Renal cortical epithelial cell (primary cell): Measurements from ENCODE around the gene CLK2. TPM values are rescaled to one million over a fixed set of nuclear protein-coding genes. Genes with fewer than 3 reads are reported as not detected.
"Not testable (repeated sequence)": the region's sequence is repeated elsewhere in the genome, so short reads cannot be mapped to it uniquely, and the experiment has no call there.

Experiments
- DNase-seq: peaks from one replicate; pipeline ENCODE4 v3.0.0-alpha.2; 2011; ENCODE audit warnings: low read depth
- total RNA-seq: library from RNA; depleted of rRNA; stranded (reverse); fragments of >200 nt; gene quantifications from 2 replicates; pipeline ENCODE4 v1.2.3, GENCODE V29; 2014

CLK2 gene
- total RNA-seq, 1 donor from 2014 or later, result 33.1 TPM

DNA sequence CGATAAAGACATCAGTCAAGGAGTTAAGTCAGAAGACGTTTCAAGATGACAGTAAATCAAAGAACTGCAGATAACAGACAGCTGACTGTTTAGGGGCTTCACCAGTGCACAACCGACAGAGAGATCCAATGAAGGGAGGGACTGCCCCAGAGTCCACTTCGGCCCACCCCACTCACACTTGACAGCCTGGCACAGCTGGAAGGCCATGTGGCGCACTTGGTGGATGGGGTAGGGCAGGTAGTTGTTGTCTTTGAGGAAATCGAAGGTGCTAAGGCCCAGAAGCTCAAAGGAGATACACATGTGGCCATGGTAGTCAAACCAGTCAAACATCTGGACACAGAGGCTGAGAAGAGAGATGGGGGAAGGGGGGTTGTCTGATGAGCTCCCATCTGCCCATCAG lies 6.8 kb downstream of the CLK2 start:
- DNase-seq, result no peak

DNA sequence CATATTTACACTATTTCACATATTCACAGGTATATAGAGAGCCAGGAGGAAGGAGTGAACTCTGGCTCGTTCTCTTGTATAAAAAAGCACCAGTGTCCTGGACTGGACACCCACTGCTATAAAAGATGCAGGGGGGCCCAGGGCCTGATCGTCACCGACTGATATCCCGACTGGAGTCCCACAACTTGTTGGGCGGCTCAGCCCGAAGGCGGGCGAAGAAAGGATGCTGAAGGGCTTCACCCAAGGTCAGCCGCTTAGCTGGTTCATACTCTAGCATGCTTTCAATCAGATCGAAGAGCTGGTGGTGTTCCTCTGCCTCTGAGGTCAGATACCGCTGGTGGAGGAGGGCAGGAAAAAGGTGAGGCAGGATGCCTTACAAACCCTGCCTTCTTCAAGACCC lies 10.2 kb downstream of the CLK2 start:
- no peak for DNase-seq

DNA sequence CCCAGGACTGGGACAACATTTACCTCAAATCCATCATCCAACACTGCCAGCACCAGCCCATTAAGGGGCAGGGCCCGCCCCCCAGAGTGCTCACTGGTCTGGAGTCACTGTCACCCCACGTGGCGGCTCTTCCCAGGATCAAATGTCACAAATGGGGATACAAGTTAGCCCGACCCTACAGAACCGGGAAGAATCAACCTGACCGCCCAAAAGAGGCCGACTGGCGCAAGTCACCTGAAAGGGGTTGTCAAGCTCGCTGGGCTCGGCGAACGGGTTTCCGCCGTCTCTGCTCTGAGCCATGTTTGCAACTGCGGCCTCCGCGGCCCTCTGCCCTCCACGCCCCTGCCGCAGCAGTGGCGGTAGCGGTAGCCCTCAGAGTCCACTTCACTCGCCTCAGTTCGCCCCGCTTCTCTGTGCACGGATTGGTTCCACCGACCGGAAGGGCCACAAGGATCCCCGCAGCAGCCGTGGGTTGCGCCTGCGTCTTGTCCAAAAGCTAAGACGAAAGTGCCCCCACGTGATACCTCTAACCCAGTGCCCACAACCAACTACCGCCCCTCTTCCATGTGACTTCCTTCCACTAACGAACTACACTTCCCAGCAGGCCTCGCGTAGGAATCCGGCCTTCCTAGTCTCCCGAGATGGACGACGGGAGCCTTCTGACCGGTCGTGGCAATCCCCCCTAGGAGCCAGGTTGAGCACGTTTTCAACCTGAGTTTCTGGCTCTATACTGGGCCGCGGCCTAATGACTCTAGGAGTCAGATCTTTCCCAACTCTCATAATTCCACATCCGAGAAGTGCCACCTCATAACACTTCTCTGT lies 11.2 kb downstream of the CLK2 start, which contains the start of gene SCAMP3:
TSS of gene SCAMP3 (minus strand) at position 509 of the 822 bp plus-strand sequence. CDS start at position 300, 209 bp downstream.
- peak; percentile 98 for DNase-seq

DNA sequence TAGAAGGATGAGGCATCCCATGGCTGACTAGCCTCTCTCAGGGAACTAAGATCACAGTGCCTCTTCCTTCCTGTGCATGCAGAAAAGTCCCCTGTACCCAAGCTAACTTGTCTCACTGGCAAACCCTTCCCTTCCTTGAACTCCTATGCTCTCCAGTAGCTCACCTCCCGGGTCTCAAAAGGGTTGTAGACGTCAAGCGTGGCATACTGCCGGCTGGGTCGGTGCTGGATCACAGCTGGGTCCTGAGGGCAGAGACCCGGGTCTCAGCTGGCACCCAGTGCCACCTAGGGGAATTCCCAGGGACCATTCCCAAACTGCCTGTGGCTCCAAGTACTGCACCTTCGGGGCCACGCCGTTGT lies 11.8 kb downstream of the CLK2 start:
- no peak for DNase-seq

DNA sequence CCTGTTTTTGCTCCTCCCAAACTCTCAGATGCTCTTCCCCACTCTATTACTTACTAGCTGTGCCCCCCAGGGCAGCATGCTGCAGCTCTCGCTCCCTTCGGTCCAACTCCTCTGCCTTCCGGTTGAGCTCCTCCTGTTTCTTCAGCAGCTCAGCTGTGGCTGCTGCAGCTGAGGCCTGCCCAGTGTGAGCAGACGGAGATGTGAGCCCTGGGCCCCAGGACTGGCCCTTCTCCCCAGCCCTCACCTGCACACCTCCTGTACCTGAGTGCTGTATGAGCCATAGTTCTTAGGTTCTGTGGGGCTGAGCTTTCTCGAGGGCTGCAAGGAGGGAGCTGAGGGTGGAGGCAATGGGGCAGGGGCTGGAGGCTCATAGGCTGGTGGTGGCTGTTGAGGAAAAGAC lies 13.0 kb downstream of the CLK2 start:
- no peak for DNase-seq

DNA sequence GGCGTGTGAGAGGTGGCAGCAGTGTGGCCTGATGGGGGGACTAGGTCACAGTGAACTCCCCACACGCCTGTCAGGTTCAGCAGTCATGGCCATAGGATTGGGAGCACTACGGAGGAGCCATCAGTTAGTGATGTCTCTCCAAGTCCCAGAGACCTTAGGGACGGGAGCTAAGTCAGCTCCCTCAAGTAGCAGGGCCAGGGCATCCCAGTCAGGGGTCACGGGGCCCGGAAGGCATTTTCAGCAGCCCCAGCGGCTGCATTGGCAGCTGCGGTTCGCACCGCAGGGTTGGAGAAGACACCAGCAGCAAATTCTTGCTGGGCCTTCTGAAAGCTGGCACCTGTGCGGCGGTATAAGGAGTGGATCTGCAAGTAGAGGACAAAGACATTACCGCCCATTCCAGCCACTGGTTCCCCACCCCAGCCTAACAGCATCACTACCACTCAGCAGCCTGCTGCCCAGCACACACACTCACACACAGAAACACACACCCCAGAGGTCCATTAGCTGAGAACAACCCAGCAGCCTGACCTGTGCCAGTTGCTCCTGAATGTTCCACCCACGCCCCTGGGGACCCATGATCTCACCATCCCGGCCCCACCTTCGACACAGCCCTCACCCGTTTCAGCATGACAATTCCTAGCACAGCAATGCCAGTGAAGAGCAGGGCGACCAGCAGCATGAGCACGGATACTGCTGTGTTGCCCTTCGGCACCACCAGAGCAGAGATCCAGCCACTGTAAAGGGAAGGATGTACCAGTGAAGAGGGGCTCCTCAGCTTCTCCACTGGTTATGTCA lies 17.0 kb downstream of the CLK2 start:
- DNase-seq, result no peak

DNA sequence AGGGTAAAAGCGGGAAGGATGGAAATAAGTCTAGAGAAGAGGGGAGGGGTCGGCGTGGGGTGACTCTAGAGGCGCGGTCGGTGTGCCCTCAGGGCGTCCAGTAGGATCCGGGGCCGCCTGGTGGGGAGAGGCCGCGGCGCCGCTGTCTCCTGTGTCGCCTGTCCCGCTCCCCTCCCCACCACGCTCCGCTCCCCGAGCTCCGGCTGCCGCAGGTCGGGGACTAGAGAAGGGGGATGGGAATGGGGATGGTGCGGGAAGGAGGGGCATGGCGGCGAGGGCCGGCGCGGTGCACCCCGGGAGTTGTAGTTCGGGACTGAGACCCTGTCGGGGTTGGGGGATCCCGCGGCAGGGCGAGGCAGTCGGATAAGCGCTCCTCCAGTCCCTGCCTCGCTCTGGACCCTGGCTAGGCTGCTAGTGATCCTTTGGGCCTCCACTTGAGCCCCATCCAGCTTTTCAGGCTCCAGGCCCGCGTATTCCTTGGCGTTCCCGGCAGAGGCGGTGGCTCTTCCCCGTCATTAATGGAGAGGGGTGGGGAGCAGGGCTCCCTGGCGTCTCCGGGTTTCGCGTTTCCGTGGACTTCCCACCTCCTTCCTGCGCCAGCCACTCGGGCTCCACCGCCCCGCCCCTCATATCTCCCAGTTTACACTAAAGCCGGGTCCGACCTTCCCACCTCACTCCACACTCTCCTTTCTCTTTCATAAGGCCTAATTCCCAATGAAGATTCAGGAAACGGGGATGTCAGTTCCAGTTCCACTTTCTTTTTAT lies 17.9 kb downstream of the CLK2 start, which contains the start of gene ENTREP3:
TSS of gene ENTREP3 (minus strand) at position 241 of the 765 bp plus-strand sequence. CDS start 606 bp downstream, outside the sequence.
- peak; percentile 48 for DNase-seq

DNA sequence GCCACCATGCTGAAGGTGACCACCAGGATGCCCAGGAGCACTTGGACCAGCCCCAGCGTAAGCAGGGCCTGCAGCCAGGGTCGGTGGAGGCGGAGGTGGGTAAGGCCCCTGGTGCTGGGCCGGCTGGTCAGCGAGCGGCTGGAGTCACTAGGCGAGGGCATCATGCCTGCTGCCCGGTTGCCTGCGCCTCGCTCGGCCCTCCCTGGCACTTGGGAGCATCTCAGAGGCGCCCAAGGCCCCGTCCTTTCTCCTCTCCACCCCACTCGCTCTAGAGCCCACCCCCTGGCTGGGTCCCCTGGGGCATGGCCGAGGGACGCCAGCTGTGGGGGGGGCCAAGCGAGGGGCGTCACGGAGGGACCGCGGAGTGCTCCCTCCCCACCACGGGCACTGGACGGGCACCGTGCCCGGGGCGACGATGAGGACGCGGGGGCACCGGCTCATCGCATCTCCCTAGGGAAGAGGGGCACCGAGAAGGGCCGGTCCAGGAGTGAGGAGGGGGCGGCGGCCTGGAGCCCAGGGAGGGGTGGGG lies 18.5 kb downstream of the CLK2 start:
- no peak for DNase-seq

DNA sequence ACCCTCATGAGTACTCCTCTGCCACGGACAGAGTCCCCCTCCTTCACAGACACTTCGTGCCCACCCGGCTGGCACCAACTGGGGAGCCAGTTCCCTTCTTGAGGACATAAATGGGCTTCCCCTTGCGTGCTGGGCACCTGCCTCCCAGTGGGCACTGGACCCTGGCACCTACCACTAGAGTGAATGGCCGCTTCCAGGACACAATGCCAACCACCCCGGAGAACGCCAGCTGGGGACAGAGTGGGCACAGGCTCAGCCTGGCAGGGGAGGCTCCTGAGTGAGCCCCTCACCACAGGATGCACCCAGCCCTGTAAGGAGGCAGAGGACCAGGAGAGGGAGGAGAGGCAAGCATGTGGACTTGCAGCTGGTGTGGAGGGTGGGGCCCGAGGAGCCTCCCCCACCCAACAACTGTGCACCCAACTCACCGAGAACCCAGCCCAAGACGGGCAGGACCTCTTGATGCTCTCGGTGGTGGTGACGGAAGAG lies 19.0 kb downstream of the CLK2 start:
- DNase-seq, result no peak

DNA sequence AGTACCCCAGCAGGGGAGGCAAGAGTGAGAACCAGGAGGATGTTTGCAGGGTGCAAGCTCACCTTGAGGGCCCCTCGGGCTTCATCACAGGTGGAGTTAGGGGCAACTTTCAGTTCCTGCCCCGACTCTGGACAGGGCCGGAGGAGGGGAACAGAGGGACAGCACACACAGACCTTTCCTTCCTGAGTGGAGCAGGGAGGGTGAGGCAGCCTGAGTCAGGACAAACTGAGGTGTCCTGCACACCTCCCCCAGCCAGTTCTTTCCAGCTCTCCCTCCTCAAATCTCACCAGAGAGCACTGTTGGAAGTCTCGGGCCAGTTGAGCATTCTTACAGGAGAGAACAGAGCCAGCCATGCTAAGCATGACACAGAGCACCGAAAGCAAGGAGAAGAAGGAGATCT lies 19.5 kb downstream of the CLK2 start:
- no peak for DNase-seq

DNA sequence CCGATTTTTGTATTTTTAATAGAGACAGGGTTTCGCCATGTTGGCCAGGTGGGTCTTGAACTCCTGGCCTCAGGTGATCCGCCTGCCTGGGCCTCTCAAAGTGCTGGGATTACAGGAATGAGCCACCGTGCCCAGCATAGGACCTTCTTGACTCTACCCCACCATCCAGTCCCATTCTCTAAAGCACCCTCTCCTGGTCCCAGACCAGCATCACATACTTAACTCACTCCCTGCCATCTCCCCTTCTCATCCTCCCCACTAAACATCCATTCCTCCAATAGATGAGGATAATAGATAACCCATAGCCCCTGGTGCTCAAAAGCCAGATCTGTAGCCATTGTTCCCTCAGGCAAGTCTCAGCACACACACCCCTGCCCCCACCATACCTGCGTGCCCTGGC lies 20.1 kb downstream of the CLK2 start:
- no peak for DNase-seq

DNA sequence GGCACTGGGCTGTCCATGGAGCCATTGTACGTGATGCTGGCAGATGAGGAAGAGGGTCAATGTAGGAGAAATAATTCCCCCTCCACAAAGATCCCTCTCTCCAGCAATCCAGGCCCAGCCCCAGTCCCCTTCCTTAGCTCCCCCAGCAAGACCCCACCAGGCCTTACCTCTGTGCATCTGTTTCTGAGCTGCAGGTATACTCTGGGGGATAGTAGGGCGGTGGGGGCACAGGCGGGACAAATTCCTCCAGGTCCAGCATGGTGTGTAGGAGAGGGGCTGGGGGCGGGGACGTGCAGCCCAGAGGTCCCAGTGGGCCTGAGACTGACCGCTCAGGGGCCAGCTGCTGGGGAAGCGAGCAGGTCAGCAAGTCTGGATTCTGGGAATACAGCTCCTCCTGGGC lies 21.7 kb downstream of the CLK2 start:
- no peak for DNase-seq

DNA sequence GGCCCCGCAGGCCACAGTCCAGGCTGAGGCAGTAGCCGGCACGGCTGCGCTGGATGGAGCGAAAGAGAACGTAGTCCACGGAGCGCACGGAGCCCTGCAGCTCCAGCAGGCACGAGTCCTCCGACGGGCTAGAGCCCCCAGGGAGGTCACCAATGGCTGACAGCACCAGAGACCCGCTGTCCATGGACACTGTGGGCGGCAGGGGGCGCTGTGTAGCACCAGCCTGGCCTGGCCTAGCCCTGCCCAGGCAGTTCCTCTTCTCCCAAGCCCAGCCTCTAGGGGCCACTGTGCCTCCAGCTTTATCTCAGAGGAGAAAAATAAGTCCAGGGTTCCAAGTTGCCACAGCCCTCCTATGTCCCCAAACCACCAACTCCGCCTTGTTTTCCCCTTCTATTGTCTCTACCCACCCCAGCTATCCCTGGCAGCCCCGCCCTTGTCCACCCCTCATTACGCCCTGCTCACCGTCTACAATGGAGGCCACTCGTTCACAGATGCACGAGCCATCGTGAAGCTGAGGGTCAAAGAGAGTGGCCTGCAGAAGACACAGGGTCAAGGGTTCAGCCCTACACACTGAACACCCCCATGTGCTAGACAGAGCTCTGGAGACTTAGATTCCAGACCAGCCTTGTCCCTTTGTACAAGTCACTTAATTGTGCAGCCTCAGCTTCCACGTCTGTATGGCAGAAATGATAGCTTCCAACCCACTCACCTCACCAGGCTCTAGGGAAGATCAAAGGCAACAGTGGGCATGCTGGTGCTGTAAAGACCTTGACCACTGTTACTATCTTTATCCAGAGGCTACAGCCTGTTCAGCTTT lies 22.5 kb downstream of the CLK2 start:
- peak; percentile 75 for DNase-seq

DNA sequence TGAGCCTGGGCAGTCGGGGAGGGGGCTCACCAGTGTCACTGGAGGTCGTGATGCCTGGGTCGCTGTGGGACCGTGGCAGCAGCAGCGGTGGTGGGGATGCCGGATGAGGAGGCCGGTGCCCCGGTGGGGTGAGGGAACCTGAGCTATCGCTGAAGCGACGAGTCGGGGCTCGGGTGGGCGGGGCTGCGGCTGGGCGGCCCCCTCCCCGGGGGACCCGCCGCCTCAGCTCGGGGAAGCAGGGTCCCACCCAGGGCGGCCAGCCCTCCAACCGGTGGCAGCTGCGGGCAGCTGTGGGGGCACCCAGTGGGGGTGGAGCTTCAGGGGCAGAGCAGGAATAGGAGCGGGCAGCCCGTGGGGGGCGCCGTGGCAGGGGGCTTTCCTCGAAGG lies 23.1 kb downstream of the CLK2 start:
- no peak for DNase-seq

DNA sequence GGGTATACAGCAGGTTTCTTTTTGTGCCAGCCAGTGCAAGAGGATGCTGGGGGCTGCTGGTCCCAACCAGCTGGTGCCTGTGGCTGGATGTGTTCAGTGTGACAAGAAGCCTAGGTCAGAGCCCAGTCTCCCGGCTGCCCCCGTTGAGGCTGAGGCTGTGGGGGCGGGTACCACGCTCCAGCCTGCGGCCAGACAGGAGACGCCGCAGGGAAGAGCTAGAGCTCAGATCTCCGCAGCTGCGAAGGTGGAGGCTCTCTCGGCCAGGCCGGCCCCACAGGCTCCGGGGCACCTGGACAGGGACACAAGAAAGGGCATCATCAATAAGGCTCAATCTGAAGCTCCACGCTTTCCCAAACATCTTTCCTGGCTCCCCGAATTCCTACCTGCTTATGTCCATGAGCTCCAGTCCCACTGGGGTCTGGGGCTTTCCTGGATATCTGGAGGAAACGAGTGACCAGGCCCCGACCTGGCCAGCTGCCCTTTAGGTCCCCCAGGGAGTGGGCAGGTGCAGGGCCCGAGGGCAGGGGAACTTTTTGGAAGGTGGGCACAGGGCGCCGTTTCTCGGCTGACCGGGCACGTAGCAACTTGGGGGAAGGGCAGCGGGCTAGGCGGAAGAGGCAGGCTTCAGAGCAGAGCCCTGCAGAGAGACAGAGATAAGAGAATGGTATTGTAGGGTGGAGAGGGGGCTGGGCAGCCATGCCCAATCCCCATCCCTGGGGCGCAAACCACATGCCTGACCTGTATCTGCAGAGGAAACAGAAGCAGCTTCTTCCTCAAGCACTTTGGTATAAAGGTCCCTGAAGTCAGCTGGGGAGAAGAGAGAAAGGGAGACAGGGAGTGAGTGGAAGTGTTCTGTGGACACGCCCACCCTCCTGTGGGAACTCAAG lies 25.4 kb downstream of the CLK2 start:
- DNase-seq, result no peak

DNA sequence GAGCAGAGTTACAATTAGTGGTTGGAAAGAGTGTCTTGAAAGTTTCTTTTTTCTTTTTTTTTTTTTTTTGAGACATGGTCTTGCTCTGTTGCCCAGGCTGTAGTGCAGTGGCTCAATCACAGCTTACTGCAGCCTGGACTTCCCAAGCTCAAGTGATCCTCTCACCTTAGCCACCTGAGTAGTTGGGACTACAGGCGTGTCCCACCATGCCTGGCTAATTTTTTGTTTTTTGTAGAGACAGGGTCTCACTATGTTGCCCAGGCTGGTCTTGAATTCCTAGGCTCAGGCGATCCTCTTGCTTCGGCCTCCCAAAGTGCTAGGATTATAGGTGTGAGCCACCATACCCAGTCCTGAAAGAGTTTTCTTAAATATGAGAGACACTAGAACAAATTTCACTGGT lies 26.5 kb downstream of the CLK2 start:
- not testable (repeated sequence) for DNase-seq

DNA sequence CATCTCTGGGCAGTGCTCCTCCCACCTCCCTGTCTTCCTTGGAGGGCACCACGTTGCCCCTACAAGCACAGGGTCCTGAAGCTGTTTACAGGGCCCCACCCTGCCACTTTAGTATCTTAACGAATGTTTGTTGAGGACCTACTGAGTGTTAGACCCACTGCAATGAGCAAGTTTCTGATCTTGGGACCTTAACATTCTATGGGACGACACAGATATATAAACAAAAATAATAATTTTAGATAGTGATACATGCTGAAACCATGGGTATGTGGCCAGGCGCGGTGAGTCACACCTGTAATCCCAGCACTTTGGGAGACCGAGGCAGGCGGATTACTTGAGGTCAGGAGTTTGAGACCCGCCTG lies 28.2 kb downstream of the CLK2 start:
- no peak for DNase-seq

DNA sequence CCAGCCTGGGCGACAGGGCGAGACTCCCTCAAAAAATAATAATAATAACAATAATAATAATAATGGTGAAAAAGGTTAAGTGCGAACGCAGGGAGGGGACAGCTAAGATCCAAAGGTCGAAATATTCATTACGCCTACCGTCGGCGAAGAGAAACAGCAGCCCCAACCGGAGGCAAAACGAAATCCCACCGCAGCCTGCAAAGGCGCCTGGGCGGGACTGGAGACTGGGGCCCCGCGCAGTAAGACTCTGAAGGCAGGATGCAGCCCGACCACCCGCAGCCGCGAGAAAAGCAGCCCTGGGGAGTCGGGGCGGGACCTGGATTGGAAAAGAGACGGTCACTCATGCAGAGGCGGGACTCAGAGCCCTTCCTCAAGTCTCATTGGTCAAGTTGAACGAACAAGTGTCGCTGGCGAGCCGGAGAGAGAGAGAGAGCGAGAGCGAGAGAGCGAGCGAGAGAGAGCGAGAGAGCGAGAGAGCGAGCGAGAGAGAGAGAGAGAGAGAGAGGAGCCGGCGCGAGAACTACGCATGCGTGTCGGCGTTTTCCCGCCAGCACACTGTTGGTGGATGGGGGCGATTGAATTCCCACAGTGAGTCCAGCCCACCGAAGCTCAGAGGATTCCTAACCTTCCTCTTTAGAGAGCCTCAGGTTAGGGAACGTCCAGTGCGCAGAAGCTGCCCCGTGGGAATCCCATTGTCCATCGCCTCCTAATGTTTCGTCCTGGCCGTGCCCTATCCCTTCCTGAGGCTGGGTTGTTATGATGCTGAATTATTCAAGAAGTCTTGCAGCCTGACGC lies 28.7 kb downstream of the CLK2 start:
- peak; percentile 97 for DNase-seq

DNA sequence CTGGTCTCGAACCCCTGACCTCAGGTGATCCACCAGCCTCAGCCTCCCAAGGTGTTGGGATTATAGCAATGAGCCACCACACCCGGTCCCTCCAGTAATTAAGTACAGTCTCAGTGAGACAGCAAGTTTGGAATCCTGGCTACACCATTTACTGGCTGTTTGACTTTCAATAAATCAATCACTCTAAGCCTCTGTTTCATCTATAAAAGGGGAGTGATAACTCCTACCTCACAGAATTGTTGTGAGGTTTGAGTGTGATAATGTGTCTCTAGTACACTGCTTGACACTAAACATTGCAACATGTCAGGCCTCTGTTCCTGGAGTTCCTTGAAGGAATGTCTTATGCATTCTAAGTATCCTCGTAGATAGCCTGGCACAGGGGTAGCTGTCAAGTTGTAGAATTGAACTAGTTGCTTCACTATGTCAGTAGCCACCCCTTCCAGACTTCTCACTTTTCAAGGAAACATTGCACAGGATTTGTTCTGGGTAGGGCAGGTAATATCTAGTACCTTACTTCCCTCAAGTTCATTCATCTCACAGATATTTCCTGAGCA lies 30.4 kb downstream of the CLK2 start:
- no peak for DNase-seq
